ENCODE results near the gene PTPRN2.

PTPRN2 gene

DNA sequence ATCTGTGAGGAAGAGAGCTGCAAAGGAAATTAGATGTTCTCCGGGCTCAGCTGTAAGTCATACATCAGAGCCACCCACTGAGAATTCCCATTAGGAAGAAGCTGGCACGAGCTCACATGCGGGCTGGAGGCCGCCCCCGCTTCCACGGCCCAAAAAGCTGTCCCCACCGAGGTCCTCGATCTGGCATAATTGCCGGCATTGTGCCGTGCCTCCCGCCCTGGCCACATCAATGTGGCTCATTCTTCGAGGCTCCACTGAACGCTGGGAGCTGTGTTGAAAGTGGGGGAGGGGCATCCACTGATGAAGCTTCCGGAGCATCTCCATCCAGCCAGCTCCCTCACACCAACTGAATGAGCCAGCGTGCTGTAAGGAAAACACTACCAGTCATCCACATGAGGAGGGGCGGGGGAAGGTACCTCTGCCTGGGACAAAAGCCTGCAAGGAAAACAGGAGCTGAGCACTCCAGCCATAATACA is 173.1 kb downstream of the PTPRN2 start:
- TF ChIP-seq GATA3 (IDR thresholded peaks at IDR 0.05; ENCODE audit: low read depth, low read length): no peak
- TF ChIP-seq GATA2 (IDR thresholded peaks at IDR 0.05; ENCODE audit: low read depth, low read length): no peak

DNA sequence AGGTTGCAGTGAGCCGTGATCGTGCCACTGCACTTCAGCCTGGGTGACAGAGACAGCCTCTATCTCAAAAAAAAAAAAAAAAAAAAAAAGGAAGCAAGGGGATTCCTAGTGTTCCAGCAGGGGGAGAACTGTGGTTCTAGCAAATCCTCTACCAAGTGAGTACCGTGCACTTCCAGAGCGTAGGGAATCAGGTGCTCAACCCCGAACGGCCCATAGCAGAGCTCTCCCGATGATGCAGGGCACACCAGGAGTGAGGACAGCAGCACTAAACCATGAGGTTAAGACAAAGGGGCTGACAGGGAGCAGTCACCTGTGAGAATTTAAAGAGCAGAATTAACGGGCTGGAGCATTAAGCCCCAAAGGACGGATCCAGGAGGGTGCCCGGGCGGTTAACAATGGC is 173.6 kb downstream of the PTPRN2 start:
- TF ChIP-seq GATA3 (IDR thresholded peaks at IDR 0.05; ENCODE audit: low read depth, low read length) (no peak), GATA2 (IDR thresholded peaks at IDR 0.05; ENCODE audit: low read depth, low read length) (no peak)

DNA sequence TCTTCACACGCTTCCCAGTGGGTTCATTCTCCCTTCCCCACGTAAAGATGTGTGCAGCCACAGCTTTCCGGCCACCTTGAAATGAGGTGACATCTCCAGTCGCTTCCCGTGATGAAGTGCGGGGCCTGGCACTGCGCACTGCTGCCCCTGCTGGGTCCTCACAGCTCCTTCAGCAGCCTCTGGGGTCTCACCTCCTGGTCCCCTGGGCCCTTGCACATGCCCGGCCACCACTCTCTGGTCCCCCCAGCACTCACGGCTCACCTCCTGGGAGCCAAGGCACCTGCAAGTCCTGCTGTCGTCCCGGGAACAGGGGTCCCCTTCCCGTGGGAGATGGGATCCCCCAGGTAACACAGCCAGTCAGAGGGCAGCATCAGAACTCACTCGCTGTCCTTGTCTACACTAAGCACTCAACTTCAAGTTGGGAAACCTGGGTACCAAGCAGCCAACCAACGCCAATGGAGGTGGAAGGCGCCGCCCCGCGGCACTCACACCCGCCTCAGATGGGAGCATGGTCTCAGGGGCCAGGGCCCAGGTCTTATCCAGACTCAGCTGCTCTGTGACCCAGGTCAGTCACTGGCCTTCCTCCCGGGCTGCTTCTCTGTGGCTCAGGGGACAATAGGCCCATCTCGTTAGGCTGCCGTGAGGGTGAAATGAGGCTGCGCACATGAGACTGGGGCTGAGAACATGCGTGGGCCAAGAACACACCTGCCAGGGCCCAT is 176.2 kb downstream of the PTPRN2 start:
- TF ChIP-seq GATA3 (IDR thresholded peaks at IDR 0.05; ENCODE audit: low read depth, low read length) (no peak), GATA2 (IDR thresholded peaks at IDR 0.05; ENCODE audit: low read depth, low read length) (no peak)

DNA sequence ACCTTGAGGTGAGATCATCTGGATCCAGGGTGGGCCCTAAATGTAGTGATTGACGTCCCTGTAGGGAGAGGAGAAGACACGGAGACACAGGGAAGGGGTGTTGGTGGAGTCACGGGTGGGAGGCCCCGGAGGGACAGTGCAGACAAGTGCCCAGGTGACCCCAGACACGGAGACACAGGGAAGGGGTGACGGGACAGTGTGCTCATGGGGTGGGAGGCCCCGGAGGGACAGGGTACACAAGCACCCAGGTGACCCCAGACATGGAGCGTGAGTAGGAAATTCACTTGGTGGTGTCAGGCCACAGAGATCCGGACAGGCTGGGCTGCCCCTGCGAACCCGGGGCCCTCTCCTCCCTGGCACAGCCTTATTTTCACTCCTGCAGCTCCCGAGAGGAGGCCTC is 176.9 kb downstream of the PTPRN2 start:
- no peak for TF ChIP-seq GATA2 (IDR thresholded peaks at IDR 0.05; ENCODE audit: low read depth, low read length)

DNA sequence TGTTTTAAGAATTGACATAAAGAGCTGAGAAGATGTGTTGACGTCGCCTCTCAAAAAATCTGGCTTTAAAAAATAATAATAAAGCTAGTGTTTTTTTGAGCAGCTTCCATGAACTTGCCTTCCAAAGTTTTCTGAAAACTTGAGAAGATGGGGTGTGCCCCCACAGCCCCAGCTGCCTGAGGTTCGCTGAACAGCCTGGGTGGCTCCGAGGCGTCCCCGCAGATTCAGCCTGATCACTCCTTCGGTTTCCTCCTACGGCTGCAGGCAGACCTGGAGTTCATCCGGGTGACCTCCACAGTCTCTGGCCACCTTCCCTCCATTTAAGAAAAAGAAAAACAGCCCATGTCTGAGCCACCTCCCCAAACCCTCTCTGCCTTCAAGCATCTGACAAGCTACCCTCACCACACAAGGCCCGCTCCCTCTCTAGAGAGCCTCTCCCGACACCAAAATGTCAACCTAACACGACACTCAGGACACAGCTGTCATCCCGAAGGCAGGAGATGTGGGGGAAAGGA is 177.8 kb downstream of the PTPRN2 start:
- TF ChIP-seq GATA2 (IDR thresholded peaks at IDR 0.05; ENCODE audit: low read depth, low read length) (no peak), GATA3 (IDR thresholded peaks at IDR 0.05; ENCODE audit: low read depth, low read length) (no peak)

DNA sequence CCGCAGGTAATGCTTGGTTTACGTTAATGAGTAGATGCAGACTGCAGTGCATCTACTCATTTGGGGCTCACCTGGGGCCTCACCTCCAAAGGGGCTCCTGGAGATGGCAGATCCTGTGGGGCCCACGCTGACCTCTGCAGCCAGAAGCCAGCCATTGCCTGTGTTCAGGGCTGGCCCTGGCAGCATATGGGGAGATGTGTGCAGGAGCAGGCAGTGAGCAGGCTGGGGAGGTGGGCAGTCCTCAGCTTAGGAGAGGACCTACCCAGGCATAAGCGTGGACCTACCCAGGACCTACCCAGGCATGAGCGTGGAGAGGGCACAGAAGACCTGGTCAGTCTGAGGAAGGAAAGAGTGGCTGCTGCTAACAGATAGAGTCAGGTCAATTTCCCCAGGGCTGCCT is 178.5 kb downstream of the PTPRN2 start:
- TF ChIP-seq GATA3 (IDR thresholded peaks at IDR 0.05; ENCODE audit: low read depth, low read length) (no peak), GATA2 (IDR thresholded peaks at IDR 0.05; ENCODE audit: low read depth, low read length) (no peak)

DNA sequence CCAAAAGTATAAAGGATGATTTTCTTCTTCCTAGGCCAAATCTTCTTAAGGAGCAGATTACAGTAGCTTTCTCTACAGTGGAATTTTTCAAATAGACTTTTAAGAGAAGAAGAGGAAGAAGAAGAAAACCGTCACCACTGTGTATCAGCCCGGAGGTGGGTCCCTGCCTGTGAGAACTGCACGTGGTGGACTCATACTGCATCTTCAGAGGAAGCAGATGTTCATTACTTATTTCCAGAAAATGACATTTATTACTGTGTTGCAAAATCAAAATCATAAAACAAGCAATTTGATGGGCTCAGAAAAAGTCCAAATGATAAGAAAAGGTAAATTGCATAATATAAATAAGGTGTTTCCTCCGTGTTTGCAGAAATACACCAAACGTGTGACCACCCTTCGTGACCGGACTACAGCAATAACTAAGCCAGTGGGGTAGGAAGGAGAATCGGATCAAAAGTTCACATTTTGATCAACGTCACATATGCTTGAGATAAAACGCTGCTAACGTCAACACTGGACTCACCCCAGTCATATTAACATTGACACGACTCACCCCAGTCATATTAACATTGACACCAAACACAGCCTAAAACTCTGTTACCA is 179.2 kb downstream of the PTPRN2 start:
- TF ChIP-seq GATA3 (IDR thresholded peaks at IDR 0.05; ENCODE audit: low read depth, low read length) (no peak), GATA2 (IDR thresholded peaks at IDR 0.05; ENCODE audit: low read depth, low read length) (no peak)

DNA sequence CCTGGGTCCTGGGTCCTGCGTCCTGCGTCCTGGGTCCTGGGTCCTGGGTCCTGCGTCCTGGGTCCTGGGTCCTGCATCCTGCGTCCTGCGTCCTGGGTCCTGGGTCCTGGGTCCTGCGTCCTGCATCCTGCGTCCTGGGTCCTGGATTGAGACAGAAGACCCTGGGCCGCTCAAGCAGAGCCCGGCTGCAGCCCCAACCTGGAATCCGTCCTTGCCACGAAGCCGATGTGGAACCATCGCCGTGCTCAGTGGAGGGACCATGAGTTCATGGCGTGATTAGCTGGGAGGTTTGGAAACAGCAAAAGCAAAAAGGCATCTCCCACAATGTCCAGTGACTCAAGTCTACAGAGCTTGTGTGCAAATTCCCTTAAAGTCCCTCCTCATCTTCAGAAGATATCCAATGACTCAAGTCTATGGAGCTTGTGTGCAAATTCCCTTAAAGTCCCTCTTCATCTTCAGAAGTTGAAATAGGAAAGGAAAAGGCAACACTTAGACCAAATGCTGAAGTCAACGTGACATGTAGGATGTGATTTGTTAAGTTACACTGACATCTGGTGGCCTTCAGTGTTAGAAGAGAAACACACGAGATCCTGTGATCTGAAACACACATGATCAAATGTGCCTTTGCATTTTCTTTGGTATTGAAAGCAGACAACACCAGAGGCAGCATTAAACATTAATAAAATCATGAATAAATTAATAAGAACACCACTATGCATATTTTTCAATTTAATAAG is 179.9 kb downstream of the PTPRN2 start:
- TF ChIP-seq GATA3 (IDR thresholded peaks at IDR 0.05; ENCODE audit: low read depth, low read length): no peak
- no peak for TF ChIP-seq GATA2 (IDR thresholded peaks at IDR 0.05; ENCODE audit: low read depth, low read length)

DNA sequence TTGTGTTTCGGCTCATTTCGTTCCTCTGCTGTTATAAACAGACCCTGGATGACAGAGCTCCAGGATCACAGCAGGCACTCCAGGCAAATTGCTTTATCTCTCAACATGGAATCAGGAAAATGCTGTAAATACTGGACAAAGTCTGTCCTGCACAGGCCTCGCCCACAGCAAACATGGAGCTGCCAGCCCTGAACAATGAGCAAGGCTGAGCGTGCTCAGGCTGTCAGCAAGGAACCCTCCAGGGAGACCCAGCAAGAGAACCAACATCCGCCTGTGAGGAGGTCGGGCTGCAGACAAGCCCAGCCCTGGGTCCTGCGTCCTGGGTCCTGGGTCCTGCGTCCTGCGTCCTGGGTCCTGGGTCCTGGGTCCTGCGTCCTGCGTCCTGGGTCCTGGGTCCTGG is 180.8 kb downstream of the PTPRN2 start:
- TF ChIP-seq GATA3 (IDR thresholded peaks at IDR 0.05; ENCODE audit: low read depth, low read length): no peak
- TF ChIP-seq GATA2 (IDR thresholded peaks at IDR 0.05; ENCODE audit: low read depth, low read length): no peak

DNA sequence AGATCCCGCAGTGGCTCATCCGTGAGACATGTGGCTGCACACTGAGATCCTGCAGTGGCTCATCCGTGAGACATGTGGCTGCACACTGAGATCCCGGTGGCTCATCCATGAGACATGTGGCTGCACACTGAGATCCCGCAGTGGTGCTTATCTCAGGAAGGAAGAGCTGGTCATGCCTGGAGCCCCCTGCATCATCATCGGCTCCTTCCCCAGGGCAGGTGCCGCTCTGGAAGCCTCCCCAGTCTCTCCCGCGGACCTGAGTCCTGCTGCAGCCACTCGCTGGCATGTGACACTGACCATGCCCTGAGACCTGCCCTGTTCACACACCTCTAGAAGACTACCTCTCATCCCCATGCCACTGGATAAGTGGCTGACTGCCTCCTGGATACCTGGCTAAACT is 181.3 kb downstream of the PTPRN2 start:
- TF ChIP-seq GATA2 (IDR thresholded peaks at IDR 0.05; ENCODE audit: low read depth, low read length): no peak
- TF ChIP-seq GATA3 (IDR thresholded peaks at IDR 0.05; ENCODE audit: low read depth, low read length): no peak

DNA sequence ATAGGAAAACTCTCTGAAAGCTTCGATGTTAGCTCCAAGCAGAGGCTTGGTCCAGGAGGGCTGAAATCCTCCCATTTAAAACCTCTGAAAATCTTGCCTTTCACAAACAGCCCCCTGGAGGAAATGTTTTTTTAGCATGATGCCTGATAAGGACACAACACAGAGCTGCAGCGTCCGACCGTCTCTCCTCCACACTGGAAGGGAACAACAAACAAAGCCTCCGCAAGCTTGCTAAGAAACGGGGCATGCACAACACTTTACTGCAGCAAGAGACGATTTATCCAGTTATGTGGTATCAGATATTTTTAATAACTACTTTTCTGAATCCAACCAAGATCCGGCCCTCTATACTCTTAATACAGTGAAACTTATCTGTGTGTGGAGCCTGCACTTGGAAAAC is 182.3 kb downstream of the PTPRN2 start:
- no peak for TF ChIP-seq GATA3 (IDR thresholded peaks at IDR 0.05; ENCODE audit: low read depth, low read length)
- TF ChIP-seq GATA2 (IDR thresholded peaks at IDR 0.05; ENCODE audit: low read depth, low read length): no peak

DNA sequence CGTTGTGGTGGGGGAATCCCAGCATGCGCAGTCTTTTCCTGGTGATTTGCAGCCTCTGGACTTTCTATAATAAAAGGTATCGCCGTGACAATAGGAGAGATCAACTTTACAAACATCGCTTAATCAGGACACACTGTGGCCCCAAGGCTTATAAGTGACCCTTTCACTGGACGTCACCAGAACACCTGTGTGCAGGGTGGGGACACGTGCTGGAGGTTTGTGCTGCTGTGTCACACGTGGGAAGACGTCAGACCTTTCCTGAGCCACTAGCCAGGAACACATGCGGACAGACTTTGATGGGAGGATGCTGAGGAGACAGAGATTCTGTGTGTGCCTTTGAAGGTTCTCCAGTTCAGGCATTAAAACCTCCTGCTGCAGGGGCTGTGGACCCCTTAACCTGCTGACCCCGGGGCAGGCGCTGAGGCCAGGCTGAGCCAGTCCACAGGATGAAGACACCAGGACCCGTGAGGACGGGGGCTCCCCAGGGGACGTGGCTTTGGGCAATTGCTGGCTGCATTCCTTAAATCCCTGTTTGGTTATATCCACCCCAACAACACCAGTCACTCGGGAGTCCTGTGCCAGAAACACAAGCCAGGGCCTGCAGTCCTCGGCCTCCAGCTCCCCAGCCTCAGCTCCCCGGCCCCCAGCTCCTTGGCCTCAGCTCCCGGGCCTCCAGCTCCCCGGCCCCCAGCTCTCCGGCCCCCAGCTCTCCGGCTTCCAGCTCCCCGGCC is 183.4 kb downstream of the PTPRN2 start:
- TF ChIP-seq GATA2 (IDR thresholded peaks at IDR 0.05; ENCODE audit: low read depth, low read length): no peak
- no peak for TF ChIP-seq GATA3 (IDR thresholded peaks at IDR 0.05; ENCODE audit: low read depth, low read length)

DNA sequence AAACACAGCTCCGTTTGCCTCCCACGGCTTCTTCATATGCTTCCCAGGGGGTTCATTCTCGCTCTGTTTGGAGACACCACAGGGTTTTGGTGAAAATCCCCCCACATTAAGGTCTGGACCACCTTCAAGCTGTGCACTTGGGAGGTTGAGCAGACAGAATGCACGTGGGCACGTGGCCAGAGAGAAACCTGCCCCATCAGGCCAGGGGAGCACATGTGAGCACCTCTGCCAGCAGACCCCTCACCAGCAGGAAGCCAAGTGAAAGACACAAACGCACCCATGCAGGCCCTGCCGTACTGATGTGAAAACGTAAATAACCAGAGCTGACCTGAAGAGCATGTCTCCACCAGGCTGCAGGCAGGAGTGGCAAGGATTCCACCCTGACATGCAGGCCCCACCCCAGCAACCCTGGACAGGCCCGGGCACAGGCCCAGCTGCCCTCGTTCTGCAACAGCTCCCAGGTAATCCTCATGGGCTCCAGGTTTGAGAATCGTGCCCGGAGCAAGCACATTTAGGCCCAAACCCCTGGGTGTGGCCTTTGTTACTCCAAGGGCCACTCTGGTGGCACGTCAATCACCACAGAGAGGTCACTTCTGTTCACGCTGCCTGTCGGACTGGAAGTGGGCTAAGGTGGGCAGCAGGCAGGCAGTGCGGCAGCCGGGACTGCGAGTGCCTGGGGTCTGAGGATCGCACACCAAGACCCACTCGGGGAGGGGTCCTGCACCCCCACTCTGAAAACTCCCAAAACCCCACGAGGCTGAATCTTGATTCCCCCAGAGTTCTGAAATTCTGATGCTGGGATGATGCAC is 184.4 kb downstream of the PTPRN2 start:
- no peak for TF ChIP-seq GATA3 (IDR thresholded peaks at IDR 0.05; ENCODE audit: low read depth, low read length)
- TF ChIP-seq GATA2 (IDR thresholded peaks at IDR 0.05; ENCODE audit: low read depth, low read length): no peak

All from SH-SY5Y (cell line).